ENCODE results near the gene RHBDD3. TPM values are rescaled to one million over a fixed set of nuclear protein-coding genes. Genes with fewer than 3 reads are reported as not detected.

Gene RHBDD3
- total RNA-seq, 1 donor from 2014 or later: 35.6 TPM

GRCh38 chr22:29257751-29258181 lies 10.0 kb downstream of the RHBDD3 start:
- H3K27me3 Mint-ChIP-seq (ENCODE audit: low read depth, unreplicated experiment): peaks cover 7% of the 10 kb centered on the region
- FAIRE-seq (no peak), DNase-seq (ENCODE audit: low read depth) (no peak)
- no peaks in the 10 kb centered on the region for H3K9me3 ChIP-seq (ENCODE audit: insufficient read depth, low read depth, low read length)
- no peaks in the 10 kb centered on the region for H3K79me2 ChIP-seq (ENCODE audit: insufficient read depth, low read length)
- H3K4me1 ChIP-seq (ENCODE audit: insufficient read depth, low read length): no peaks in the 10 kb centered on the region
- H3K36me3 Mint-ChIP-seq (ENCODE audit: low read depth, unreplicated experiment): peaks cover 10% of the 10 kb centered on the region
- no peak for TF ChIP-seq CTCF (IDR thresholded peaks at IDR 0.05; ENCODE audit: insufficient read depth, low read depth, low read length)
- no peak for TF ChIP-seq EZH2 (IDR thresholded peaks at IDR 0.05; ENCODE audit: insufficient read depth, low read length)
- no peak overlapping the region for H3K4me3 ChIP-seq (ENCODE audit: insufficient read depth, low read depth, low read length)
- H3K4me3 Mint-ChIP-seq (ENCODE audit: unreplicated experiment): no peak overlapping the region
- no peak overlapping the region for H3K27ac Mint-ChIP-seq (ENCODE audit: unreplicated experiment)
- H3K4me2 ChIP-seq (ENCODE audit: low read length): no peak overlapping the region
- no peaks in the 10 kb centered on the region for H3K36me3 ChIP-seq (ENCODE audit: insufficient read depth, low read length)
- H3K9me3 Mint-ChIP-seq (ENCODE audit: unreplicated experiment): no peaks in the 10 kb centered on the region
- H3K9ac ChIP-seq (ENCODE audit: low read length): no peak overlapping the region
- H2AFZ ChIP-seq (ENCODE audit: low read depth, low read length): no peak overlapping the region
- peaks cover 5% of the 10 kb centered on the region for H4K20me1 ChIP-seq (ENCODE audit: insufficient read depth, low read length)
- no peaks in the 10 kb centered on the region for H3K27me3 ChIP-seq (ENCODE audit: insufficient read depth, low read length)
- H3K4me1 Mint-ChIP-seq (ENCODE audit: low read depth, unreplicated experiment): no peaks in the 10 kb centered on the region
- H3K27ac ChIP-seq (ENCODE audit: low read depth, low read length): no peak overlapping the region

GRCh38 chr22:29256606-29257325 lies 11.0 kb downstream of the RHBDD3 start:
- no peak for TF ChIP-seq CTCF (IDR thresholded peaks at IDR 0.05; ENCODE audit: insufficient read depth, low read depth, low read length)
- no peak for TF ChIP-seq EZH2 (IDR thresholded peaks at IDR 0.05; ENCODE audit: insufficient read depth, low read length)
- no peak overlapping the region for H3K27ac Mint-ChIP-seq (ENCODE audit: unreplicated experiment)

GRCh38 chr22:29255064-29255621 lies 12.6 kb downstream of the RHBDD3 start:
- no peak for FAIRE-seq
- H3K27ac Mint-ChIP-seq (ENCODE audit: unreplicated experiment): no peak overlapping the region
- H4K20me1 ChIP-seq (ENCODE audit: insufficient read depth, low read length): no peaks in the 10 kb centered on the region
- no peaks in the 10 kb centered on the region for H3K79me2 ChIP-seq (ENCODE audit: insufficient read depth, low read length)
- no peak overlapping the region for H3K4me3 Mint-ChIP-seq (ENCODE audit: unreplicated experiment)
- H3K4me2 ChIP-seq (ENCODE audit: low read length): no peak overlapping the region
- H3K27me3 ChIP-seq (ENCODE audit: insufficient read depth, low read length): no peaks in the 10 kb centered on the region
- no peaks in the 10 kb centered on the region for H3K36me3 ChIP-seq (ENCODE audit: insufficient read depth, low read length)
- TF ChIP-seq CTCF (IDR thresholded peaks at IDR 0.05; ENCODE audit: insufficient read depth, low read depth, low read length): no peak
- no peak for TF ChIP-seq EZH2 (IDR thresholded peaks at IDR 0.05; ENCODE audit: insufficient read depth, low read length)
- no peaks in the 10 kb centered on the region for H3K4me1 ChIP-seq (ENCODE audit: insufficient read depth, low read length)
- no peak overlapping the region for H3K4me3 ChIP-seq (ENCODE audit: insufficient read depth, low read depth, low read length)
- no peak overlapping the region for H3K27ac ChIP-seq (ENCODE audit: low read depth, low read length)
- H3K9me3 ChIP-seq (ENCODE audit: insufficient read depth, low read depth, low read length): no peaks in the 10 kb centered on the region
- no peaks in the 10 kb centered on the region for H3K4me1 Mint-ChIP-seq (ENCODE audit: low read depth, unreplicated experiment)
- H3K9me3 Mint-ChIP-seq (ENCODE audit: unreplicated experiment): no peaks in the 10 kb centered on the region
- no peak overlapping the region for H2AFZ ChIP-seq (ENCODE audit: low read depth, low read length)
- peaks cover 8% of the 10 kb centered on the region for H3K36me3 Mint-ChIP-seq (ENCODE audit: low read depth, unreplicated experiment)
- DNase-seq (ENCODE audit: low read depth): no peak
- no peak overlapping the region for H3K9ac ChIP-seq (ENCODE audit: low read length)
- peaks cover 9% of the 10 kb centered on the region for H3K27me3 Mint-ChIP-seq (ENCODE audit: low read depth, unreplicated experiment)

More at GRCh38 chr22:29256606-29257325, 11.0 kb downstream of the RHBDD3 start:
- FAIRE-seq (no peak), DNase-seq (ENCODE audit: low read depth) (no peak)
- peaks cover 5% of the 10 kb centered on the region for H4K20me1 ChIP-seq (ENCODE audit: insufficient read depth, low read length)
- Mint-ChIP-seq H3K36me3 (ENCODE audit: low read depth, unreplicated experiment) (peaks cover 8% of the 10 kb centered on the region), H3K4me1 (ENCODE audit: low read depth, unreplicated experiment) (no peaks in the 10 kb centered on the region), H3K9me3 (ENCODE audit: unreplicated experiment) (no peaks in the 10 kb centered on the region), H3K4me3 (ENCODE audit: unreplicated experiment) (no peak overlapping the region), H3K27me3 (ENCODE audit: low read depth, unreplicated experiment) (peaks cover 9% of the 10 kb centered on the region)
- no peak overlapping the region for H3K27ac ChIP-seq (ENCODE audit: low read depth, low read length)
- no peak overlapping the region for H3K4me3 ChIP-seq (ENCODE audit: insufficient read depth, low read depth, low read length)
- H3K9me3 ChIP-seq (ENCODE audit: insufficient read depth, low read depth, low read length): no peaks in the 10 kb centered on the region
- no peaks in the 10 kb centered on the region for H3K79me2 ChIP-seq (ENCODE audit: insufficient read depth, low read length)
- no peak overlapping the region for H2AFZ ChIP-seq (ENCODE audit: low read depth, low read length)
- no peaks in the 10 kb centered on the region for H3K27me3 ChIP-seq (ENCODE audit: insufficient read depth, low read length)
- no peaks in the 10 kb centered on the region for H3K4me1 ChIP-seq (ENCODE audit: insufficient read depth, low read length)
- H3K36me3 ChIP-seq (ENCODE audit: insufficient read depth, low read length): no peaks in the 10 kb centered on the region
- no peak overlapping the region for H3K9ac ChIP-seq (ENCODE audit: low read length)
- H3K4me2 ChIP-seq (ENCODE audit: low read length): no peak overlapping the region
